SHP77 treated with DMSO at 0.1 percent for 48 hours (cell line): ENCODE data around the gene RPL18.
"Not testable (repeated sequence)": the region's sequence is repeated elsewhere in the genome, so short reads cannot be mapped to it uniquely, and the experiment has no call there.

Source experiments
- DNase-seq: peaks from one replicate; lab custom pipeline; 2025; lab: John Stamatoyannopoulos, UW

The RPL18 gene

DNA sequence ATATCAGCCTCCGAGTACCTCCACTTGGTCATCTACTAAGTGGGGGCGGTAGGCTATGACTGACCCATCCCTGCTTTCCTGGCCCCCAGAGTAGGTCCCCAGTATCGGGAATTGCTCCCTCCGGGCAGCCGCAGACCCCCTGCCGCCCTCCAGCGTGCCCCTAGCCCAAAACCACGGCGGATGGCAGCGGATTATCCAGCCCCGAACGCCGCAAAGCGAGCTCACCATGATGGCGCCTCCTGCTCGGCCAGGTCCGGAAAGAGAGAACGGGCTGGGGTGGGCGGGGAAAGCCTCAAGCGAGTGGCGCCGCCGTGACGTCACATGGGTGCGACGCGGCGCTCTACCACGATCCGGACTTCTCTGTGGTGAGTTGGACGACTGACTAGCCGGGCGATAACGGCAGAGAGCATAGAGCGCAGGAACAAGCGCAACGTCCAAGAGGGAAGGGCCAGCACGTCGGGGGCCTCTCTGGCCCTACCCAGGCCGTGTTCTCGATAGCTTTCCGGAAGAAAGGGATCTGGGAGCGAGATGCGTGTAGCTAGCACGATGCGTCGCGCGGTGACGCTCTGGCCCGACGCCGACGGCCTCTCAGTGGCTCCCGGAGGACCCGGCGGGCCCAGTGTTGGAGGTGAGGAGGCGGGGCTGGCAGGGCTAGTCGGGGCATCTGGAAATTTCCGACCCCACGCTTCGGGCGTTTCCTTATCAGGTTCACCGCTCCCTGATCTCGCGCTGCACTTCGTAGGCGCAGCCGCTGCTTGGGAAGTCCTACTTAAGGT is at the start of gene RPL18, which contains the start of gene SPHK2:
RPL18 (minus strand) TSS at position 263 of the 776 bp plus-strand sequence; CDS start at position 228, 35 bp downstream.
SPHK2 (plus strand) TSS at position 591 of the 776 bp plus-strand sequence. CDS start 1,009 bp downstream, outside the sequence.
- peak; percentile 97 for DNase-seq

DNA sequence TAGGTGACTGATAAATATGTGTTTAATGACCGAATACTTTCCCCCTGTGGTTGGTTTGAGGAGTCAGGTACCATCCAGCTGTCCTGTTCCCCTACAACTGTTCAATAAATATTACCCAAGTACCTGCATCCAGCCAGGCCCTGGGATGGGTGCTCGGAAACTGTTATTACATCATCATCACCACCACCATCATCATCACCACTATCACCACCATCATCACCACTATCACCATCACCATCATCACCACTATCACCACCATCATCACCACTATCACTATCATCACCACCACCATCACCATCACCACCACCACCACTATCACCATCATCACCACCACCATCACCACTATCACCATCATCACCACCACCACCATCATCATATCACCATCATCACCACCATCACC is 49.8 kb upstream of the RPL18 start:
- DNase-seq: no peak

DNA sequence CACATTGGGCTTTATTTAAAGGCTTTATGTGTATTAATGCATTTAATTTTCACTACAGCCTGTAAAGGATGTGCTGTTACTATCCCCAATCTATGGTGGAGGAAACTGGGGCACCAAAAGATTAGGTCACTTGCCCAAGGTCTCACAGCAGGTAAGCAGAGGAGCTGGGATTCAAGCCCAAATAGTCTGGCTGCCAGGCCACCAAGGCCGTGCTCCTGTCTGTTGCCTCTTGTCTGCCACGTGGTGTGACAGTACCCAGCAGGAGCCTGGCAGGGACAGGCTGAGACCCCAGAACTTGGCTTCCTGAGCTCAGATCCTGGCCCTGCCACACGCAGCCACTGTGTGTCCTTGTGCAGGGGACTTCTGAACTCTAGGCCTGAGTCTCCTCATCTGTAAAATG is 49.4 kb upstream of the RPL18 start:
- DNase-seq: no peak

DNA sequence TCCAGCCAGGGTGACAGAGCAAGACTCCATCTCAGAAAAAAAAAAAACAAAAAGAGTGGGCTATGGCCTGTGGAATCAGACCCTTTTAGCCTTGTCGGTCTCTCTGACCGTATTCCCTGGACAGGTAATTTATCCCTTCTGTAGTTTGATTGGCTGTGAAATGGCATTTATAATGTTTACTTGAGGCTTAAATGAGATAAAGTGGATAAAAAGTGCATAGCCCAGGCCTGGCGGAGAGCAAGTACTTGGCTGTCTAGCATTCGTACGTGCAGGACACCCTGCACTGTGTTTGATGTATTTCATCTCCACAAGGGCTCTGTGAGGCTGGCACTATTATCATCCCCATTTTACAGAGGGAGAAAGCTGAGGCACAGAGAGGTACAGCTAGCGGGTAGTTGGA is 46.8 kb upstream of the RPL18 start:
- DNase-seq: no peak

DNA sequence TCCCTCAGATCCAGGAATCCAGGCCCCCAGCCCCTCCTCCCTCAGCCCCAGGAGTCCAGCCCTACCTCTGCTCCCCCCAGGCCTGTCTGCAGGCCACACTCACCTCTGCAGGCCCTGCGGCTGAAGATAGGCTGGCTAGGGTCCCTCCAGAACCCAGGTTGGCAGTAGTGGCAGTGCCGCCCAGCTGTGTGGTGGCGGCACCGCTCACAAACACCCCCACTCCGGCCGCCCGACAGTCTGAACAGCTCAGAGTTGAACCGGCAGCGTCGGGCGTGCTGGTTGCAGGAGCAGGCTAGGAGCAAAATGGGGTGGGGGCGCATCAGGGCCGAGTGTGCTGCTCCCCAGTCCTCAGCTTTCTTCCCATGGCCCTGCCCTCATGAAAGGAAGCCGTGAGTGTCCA is 45.5 kb upstream of the RPL18 start:
- no peak for DNase-seq

DNA sequence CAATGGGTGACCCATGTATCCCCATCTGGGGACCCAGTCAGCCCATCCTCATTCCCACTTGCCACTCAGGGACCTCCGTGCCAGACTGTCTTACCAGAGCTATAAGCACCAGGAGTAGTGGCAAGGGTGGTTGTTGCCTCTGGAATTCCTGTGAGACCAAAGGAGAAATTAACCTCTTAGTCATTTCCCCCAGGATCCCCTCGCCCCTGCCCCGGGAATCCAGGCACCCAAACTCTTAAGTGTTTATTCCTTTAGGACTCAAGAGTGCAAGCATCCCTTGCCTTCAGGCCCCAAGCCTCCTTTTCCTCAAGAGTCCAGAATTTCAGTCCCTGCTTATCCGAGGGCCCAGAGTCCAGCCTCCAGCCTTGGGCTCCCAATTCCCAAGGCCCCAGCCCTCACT is 44.7 kb upstream of the RPL18 start:
- no peak for DNase-seq

DNA sequence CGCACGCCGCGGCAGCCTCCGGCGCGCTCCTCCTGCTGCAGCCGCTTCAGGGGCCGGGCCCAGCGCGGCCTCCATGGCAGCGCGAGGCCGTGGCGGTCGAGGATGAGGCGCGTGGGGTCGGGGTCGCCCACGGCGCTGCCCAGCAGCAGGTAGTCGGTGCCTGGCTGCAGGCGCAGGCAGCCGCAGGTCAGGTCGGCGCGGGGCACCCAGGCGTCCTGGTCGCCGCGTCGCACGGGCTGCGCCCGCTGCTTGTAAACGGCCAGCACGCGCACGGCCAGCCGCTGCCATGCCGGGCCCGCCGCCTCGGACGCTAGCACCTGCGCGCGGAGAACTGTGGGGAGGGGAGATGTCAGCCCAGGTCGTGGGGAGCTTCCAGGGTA is 42.7 kb upstream of the RPL18 start:
- DNase-seq: no peak

DNA sequence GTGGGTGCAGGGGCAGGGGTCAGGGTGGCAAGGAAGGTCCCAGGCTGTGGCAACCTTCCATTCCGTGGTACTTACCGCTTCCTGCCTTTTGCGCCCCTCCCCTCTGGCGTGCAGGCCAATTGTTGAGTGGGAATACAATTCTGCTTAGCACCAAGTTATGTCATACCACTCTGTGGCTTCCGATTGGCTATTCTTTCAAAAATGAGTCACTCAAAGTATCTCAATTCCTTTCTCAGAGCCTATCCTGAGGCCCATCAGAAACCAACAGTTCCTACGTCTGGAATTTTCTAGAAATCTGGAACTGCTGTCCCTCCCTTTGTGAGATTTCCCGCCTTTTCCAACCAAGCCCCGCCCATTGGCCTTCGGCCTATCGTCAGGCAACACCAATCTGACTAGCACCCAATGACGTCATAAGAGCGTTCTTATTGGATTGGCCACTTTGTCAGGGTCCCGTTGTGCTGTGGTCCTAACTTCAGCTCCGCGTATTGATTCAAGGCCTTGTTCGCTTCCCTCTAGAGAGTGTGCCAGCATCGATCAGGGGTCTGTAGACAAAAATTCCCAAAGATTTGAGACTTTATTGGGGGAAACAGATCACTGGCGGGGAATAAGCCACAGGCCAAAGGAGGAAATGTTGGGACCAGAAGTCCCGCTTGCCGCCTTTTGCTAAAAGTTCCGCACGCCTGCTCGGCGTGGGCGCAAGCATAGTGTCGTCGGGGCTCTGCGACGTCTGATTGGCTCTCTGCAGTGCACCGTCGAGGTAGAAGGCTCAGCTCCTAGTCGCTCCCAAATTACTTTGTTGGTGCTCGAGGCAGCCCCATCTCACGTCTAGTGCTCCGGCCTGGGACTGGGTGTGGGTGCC is 42.1 kb upstream of the RPL18 start:
- peak; percentile 92 for DNase-seq

DNA sequence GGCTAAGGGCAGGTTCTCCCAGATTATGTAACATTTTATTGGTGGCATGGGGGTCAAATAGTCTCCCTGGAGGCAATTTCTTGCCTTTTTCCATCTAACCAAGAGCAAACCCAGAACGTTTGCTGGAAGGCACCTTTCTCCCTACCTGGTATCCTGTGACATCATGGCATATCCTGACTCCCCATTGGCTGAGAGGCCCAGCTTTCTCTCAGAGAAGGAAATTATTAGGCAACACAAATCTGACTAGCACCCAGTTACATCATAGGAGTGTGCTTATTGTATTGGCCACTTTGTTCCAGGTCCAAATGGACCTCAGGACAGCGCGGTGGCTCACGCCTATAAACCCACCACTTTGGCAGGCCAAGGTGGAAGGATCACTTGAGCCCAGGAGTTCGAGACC is 40.8 kb upstream of the RPL18 start:
- no peak for DNase-seq

DNA sequence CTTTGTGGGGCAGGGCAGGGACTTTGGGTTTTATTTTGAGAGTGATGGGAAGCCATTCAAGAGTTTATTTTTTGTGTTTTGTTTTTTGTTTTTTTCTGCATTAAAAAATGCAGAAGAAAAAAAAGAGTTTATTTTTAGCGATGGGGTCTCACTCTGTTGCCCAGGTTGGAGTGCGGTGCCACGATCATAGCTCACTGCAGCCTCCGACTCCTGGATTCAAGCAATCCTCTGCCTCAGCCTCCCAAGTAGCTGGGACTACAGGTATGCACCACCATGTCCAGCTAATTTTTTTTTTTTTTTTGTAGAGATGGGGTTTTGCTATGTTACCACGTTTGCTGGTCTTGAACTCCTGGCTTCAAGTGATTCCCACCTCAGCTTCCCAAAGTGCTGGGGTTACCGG is 39.5 kb upstream of the RPL18 start:
- no peak for DNase-seq

DNA sequence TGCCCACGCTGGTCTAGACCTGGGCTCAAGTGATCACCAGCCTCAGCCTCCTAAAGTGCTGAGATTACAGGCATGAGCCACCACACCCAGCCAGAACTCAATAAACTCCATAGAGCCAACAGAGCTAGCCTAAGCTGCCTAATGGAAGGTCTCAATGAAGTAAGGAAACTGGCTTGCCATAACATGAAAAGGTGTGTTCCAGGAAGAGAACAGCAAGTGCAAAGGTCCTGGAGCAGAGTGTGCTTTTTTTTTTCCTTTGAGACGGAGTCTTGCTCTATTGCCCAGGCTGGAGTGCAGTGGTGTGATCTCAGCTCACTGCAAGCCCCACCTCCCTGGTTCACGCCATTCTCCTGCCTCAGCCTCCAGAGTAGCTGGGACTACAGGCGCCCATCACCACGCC is 38.9 kb upstream of the RPL18 start:
- DNase-seq: not testable (repeated sequence)

DNA sequence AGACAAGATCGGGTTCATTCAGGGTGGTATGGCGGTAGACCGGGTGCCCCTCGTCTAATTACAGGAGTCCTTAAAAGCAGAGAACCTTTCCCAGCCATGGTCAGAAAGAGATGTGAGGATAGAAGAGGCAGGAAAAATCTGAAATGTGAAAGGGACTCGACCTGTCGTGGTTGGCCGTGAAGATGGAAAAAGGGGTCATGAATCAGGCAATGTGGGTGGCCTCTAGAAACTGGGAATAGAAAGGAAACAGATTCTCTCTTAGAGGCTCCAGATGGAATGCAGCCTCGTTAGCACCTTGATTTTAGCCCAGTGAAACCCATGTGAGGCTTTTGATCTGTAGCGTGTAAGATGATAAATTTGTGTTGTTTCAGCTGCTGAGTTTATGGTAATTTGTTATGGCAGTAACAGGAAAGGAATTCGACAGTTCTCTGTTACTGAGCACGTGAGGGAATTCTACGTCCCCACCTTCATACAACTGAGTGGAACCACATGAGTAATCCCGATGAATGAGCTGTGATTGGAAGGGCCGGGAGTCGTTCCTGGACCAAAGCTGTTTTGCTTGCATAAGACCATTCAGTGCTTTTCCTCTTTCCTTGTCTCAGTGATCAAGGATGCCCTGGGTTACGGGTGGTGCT is 38.0 kb upstream of the RPL18 start:
- DNase-seq: no peak

DNA sequence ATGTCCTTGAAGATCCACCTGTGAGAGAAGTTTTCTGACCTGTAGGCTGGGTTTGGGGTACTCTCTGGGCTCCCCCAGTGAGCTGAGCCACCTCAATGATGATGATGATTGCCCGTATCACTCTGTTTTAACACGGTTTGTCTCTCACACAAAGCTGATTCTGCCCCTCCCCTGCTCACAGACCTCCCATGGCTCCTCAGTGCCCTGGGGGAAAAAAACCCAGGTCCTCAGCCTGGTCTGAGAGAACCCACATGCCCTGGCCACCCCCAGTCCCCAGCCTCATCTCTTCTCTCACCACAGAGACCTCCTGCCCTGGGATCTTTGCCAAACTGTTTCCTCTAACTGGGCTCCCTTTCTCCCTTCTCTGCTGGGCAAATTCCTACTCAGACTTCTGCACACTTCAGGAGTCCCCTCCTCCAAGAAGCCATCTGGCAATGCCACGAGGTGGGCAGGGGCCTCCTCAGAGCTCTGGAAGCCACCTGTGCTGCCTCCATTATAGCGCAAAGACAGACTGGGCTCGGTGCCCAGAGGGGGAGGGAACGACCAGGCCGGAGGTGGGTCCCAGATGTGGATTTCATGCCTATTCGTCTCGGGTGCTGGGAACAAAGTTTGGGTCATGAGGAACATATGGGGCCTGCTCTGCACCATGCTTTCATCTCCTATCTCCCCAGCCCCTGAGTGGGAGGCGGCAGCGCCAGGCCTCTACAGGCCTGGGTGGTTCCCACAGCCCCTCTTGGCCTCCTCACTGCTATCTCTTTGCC is 35.5 kb upstream of the RPL18 start:
- no peak for DNase-seq

DNA sequence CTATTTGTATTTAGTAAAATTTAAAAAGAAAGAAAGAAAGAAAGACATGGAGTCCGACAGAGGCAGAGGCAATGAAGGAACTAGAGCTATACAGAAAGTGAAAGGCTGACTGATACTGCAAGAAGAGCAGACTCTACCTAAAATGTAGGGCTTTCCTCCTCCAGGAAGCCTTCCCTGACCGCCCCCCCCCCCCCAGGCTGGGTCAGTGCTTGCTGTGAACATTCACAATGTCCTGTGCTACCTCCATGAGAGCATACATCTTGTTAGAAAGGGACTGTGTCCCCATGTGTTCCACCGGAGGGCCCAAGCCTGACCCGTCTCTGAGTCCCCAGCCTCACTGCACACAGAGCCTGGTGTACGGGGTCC is 32.7 kb upstream of the RPL18 start:
- DNase-seq: no peak

DNA sequence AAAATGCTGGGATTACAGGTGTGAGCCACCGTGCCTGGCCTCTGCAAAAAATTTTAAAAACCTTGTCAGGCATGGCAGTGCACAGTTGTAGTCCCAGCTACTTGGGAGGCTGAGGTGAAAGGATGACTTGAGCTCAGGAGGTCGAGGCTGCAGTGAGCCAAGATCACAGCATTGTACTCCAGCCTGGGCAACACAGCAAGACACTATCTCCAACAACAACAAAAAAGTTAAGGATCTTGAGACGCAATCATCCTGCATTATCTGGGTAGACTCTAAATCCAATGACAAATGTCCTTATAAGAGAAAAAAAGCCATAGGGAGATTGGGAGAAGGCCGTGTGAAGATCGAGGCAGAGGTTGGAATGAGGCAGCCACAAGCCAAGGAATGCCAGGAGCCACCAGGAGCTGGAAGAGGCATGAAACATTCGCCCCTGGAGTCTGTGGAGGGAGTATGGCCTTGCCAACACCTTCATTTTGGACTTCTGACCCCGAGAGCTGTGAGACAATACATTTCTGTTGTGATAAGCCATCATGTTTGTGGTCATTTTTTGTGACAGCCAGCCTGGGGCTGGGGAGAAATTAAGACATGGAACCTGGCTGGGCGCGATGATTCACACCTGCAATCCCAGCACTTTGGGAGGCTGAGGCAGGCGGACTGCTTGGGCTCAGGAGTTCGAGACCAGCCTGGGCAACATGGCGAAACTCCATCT is 32.1 kb upstream of the RPL18 start:
- no peak for DNase-seq

DNA sequence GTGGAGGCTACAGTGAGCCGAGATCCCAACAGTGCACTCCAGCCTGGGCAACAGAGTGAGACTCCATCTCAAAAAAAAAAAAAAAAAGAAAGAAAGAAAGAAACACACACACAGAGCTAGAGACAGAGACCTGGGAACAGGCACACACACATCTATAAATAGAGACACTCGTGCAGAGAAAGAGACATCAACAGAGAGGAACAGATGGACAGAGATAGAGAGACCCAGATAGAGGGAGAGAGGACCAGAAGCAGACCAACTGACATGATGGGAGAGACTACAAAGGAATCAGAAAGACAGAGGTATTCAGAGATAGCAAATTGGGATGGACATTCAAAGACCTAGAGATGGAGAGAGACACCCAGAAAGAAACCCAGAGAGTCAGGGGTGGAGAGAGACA is 29.2 kb upstream of the RPL18 start:
- no peak for DNase-seq

DNA sequence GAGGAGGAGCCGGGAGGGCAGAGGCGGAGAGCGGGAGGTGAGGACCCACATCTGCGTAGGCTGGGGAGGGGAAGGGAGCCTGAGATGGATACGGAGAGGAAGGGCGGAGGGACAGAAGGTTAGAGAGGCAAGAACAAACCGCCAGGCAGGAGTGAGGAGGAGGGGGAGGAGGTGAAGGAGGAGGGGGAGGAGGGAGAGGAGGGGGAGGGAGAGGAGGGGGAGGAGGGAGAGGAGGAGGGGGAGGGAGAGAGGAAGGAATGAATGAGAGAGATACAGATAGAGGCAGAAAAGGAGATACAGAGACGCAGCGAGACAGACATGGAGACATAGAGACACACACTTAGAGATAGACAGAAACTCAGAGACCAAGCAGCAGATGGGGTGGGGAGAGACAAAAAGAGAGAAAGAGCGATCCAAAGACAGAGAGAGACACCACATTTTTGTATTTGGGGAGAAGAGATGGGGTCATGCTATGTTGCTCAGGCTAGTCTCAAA is 27.8 kb upstream of the RPL18 start:
- no peak for DNase-seq

DNA sequence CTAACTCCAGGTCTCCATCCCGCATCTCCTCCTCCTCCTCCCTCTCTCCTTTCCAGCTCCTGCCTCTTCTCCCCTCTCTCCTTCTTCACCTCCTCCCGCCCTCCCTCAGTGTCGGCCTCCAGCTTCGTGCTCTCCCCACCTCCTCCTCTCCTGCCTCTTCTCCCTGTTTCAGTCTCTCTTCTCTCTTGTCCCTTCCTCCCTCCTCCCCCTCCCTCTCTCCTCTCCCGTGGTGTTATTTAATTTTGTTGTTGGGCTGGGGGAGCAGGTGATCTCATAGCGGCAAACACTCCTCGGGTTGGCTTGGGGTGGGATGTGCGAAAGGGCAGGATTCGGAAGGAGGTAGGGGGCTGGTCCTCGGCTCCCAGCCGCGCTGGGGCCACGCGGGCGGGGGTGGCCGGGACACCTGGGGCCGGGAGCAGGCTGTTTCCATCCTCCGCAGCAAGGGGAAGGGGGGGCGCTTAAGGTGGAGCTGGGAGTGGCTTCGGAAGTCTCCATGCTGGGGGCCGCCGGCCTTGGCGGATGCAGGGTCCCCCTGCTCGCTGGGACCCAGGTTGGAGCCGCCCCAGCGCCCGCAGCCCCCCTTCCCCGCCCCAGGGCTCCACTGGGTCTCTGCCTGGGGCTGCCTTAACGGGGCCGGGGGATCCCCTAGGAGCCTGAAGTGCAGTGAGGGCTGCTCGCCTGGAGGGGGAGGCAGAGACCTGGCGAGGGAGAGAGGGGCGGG is 27.2 kb upstream of the RPL18 start, which contains the start of gene CA11:
CA11 (minus strand) TSS at position 187 of the 721 bp plus-strand sequence. CDS start 555 bp downstream, outside the sequence.
- peak; percentile 70 for DNase-seq

DNA sequence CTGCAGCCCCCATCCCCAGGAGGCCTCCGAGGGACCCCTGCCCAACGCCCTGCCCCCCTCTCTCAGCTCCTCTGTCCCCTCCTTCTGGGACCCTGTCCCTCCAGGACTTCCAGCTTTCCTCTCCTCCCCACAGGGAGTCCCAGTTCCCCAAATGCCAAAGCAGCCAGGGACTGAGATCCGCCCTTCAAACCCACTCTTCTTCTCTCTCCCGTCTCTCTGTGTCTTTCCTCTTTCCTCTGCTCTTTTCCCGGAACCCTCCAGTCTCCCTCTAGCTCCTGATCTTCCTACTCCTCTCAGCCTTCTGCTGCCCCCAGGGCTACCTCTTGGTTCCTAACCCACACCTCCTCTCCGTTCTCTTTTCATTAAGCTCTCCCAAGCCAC is 26.6 kb upstream of the RPL18 start:
- DNase-seq: no peak

DNA sequence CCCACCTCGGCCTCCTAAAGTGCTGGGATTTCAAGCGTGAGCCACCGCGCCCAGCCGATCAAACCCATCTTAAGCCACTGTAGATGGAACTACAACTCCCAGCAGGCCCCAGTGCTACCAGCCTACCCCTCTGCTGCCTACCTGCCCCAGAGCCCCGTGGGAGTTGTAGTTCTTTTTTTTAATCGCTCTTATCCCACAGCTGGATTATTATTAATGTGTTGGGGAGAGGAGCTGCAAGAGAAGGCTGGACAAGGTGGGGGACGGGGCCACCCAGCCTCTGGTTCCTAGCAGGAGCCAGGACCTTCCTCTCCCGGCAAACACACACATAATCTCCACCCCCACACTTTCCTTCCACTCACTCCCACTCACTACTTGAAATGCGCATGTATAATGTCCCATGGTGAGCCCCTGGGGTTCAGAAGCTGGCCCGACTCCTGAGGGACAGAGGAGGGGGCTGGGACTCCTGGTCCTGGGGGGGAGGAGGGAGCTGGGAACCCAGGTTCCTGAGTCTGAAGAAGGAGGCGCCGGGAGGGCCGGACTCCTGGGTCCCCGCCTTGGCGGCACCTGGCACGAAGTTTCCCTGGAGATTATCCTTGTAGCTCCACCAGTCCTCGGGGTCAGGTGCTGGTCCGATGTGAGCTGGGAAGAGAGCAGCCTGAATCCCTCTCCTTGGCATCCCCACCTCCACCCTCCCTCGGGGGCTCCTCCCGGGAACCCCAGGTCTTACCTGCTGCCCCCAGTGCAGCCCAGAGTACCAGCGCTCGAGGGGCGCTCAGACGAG is 26.1 kb upstream of the RPL18 start:
- DNase-seq: peak; percentile 46
